Sigmoid colon (tissue), 7 donors: ENCODE results near the gene FTO. TPM values are rescaled to one million over a fixed set of nuclear protein-coding genes. Genes with fewer than 3 reads are reported as not detected.

ENCODE experiments used
- DNase-seq: peaks from one replicate; pipeline ENCODE4 v3.0.0-alpha.2; 2019
- H3K27ac ChIP-seq, 4 donors: fragments of 200-600 bp; sonication (generic); one replicate each; pipeline ENCODE4 v1.5.1; 2016 to 2019; ENCODE audit warnings: mild to moderate bottlenecking in 1 of 4
- H3K27me3 ChIP-seq, 3 donors: fragments of 200-600 bp; sonication (generic); one replicate each; pipeline ENCODE4 v1.5.1; 2019; ENCODE audit warnings: mild to moderate bottlenecking in 1 of 3
- H3K36me3 ChIP-seq, 4 donors: fragments of 200-600 bp; sonication (generic); one replicate each; pipeline ENCODE4 v1.5.1; 2016 to 2019
- H3K4me1 ChIP-seq, 4 donors: fragments of 200-600 bp; sonication (generic); one replicate each; pipeline ENCODE4 v1.5.1; 2017 to 2019
- H3K4me3 ChIP-seq, 4 donors: fragments of 200-600 bp; sonication (generic); one replicate each; pipeline ENCODE4 v1.5.1; 2017 to 2019; ENCODE audit warnings: mild to moderate bottlenecking in 2 of 4, moderate library complexity in 1 of 4
- H3K9me3 ChIP-seq, 4 donors: fragments of 200-600 bp in 3 of 4; sonication (generic) in 3 of 4; one replicate each; pipeline versions ENCODE4 v1.5.1 to v1.6.1; 2013 to 2019
- CTCF ChIP-seq, 4 experiments: fragments of 450-650 bp in 3 of 4; fragments of 200-600 bp in 1 of 4; IDR thresholded peaks; one replicate each; pipeline ENCODE4 v1.5.1; 2016 to 2019; ENCODE audit warnings: antibody characterized with exemption in 4 of 4, mild to moderate bottlenecking in 3 of 4, moderate library complexity in 2 of 4
- EP300 ChIP-seq, 4 donors: sonication (generic); formaldehyde crosslinking; IDR thresholded peaks; one replicate each; pipeline ENCODE4 v1.6.1; 2017; ENCODE audit warnings: antibody characterized with exemption in 4 of 4
- POLR2A ChIP-seq, 2 donors: fragments of 450-650 bp; IDR thresholded peaks; one replicate each; pipeline ENCODE4 v1.6.1; 2016; ENCODE audit warnings: antibody characterized with exemption in 2 of 2, mild to moderate bottlenecking in 2 of 2, moderate library complexity in 2 of 2
- POLR2AphosphoS5 ChIP-seq, 4 donors: sonication (generic); formaldehyde crosslinking; IDR thresholded peaks; one replicate each; pipeline ENCODE4 v1.6.1; 2017; ENCODE audit warnings: antibody characterized with exemption in 4 of 4
- WGBS, 2 donors: extraction: QIAGEN DNeasy Blood & Tissue Kit; methylation state at CpG; one replicate each; pipeline ENCODE4 v1.1.7; 2013; 5-methylcytosine and 5-hydroxymethylcytosine counted together
- intact Hi-C: fragments of 100-400 bp; cut with DNase I; formaldehyde crosslinking; loops from one replicate; pipeline ENCODE4 v1.15.1; 2023
- polyA plus RNA-seq, 3 donors: library from polyadenylated mRNA; stranded (reverse); fragments of 200-250 nt; gene quantifications; one replicate each; pipeline ENCODE4 v1.2.3, GENCODE V29; 2013
- total RNA-seq, 4 donors: library from RNA; depleted of rRNA; stranded (reverse); fragments of >200 nt; gene quantifications; one replicate each; pipeline ENCODE4 v1.1.0, GENCODE V29; 2016
- donor health status: healthy with polysubstance abuse.
- donor health status: Bipolar disorder and iron deficiency.
- donor health status: healthy.

FTO gene
- total and polyA plus RNA-seq, 7 donors = 9.9 to 97.2 (median 77.8) TPM

- Histone ChIP-seq H3K4me1 (peaks cover 0 to 6% (median 3%) of the 10 kb centered on the region in 4 donors), H3K27ac (no peak overlapping the region), H3K9me3 (no peaks in the 10 kb centered on the region), H3K27me3 (no peaks in the 10 kb centered on the region), H3K4me3 (no peak overlapping the region), H3K36me3 (no peaks in the 10 kb centered on the region)
- TF ChIP-seq POLR2AphosphoS5 (IDR thresholded peaks at IDR 0.05) = no peak
- DNase-seq = no peak
- intact Hi-C loops = no loop called here
Measured at GRCh38 chr16:53964145-53964790, 260.3 kb downstream of the FTO start.

GRCh38 chr16:53966821-53967571 is 263.0 kb downstream of the FTO start:
- TF ChIP-seq POLR2AphosphoS5 (IDR thresholded peaks at IDR 0.05) = no peak
- TF ChIP-seq POLR2A (IDR thresholded peaks at IDR 0.05) = no peak
- TF ChIP-seq CTCF (IDR thresholded peaks at IDR 0.05) = no peak
- no peak for TF ChIP-seq EP300 (IDR thresholded peaks at IDR 0.05)
- intact Hi-C loops = no loop called here
- Histone ChIP-seq H3K4me3 (no peak overlapping the region), H3K9me3 (no peaks in the 10 kb centered on the region), H3K27me3 (no peaks in the 10 kb centered on the region), H3K36me3 (no peaks in the 10 kb centered on the region), H3K27ac (no peak overlapping the region), H3K4me1 (no peaks in the 10 kb centered on the region)
- WGBS, 2 donors = 87% methylated on average over 14 of the region's 14 CpGs
- DNase-seq = no peak

- Histone ChIP-seq H3K4me3 (no peak overlapping the region), H3K27ac (no peak overlapping the region), H3K27me3 (no peaks in the 10 kb centered on the region), H3K9me3 (no peaks in the 10 kb centered on the region), H3K36me3 (no peaks in the 10 kb centered on the region), H3K4me1 (no peaks in the 10 kb centered on the region)
- TF ChIP-seq POLR2A (IDR thresholded peaks at IDR 0.05) = no peak
- no peak for TF ChIP-seq POLR2AphosphoS5 (IDR thresholded peaks at IDR 0.05)
- TF ChIP-seq EP300 (IDR thresholded peaks at IDR 0.05) = no peak
- no peak for TF ChIP-seq CTCF (IDR thresholded peaks at IDR 0.05)
- intact Hi-C loops = no loop called here
- 97 to 98% methylated on average over 6 of the region's 6 CpGs for WGBS, 2 donors
- DNase-seq = no peak
Measured at GRCh38 chr16:53967572-53967971, 263.6 kb downstream of the FTO start.

GRCh38 chr16:53968454-53968853 is 264.5 kb downstream of the FTO start:
- TF ChIP-seq POLR2A (IDR thresholded peaks at IDR 0.05) (no peak), CTCF (IDR thresholded peaks at IDR 0.05) (no peak), POLR2AphosphoS5 (IDR thresholded peaks at IDR 0.05) (no peak), EP300 (IDR thresholded peaks at IDR 0.05) (no peak)
- no peak for DNase-seq
- Histone ChIP-seq H3K36me3 (no peaks in the 10 kb centered on the region), H3K9me3 (no peaks in the 10 kb centered on the region), H3K27me3 (no peaks in the 10 kb centered on the region), H3K27ac (no peak overlapping the region), H3K4me3 (no peak overlapping the region), H3K4me1 (no peaks in the 10 kb centered on the region)
- intact Hi-C loops = no loop called here
- 94% methylated on average over 2 of the region's 2 CpGs for WGBS, 2 donors

- no peak for DNase-seq
- H3K4me1 ChIP-seq = no peaks in the 10 kb centered on the region
- no peaks in the 10 kb centered on the region for H3K36me3 ChIP-seq
- intact Hi-C loops = no loop called here
- H3K9me3 ChIP-seq = no peaks in the 10 kb centered on the region
- no peak for TF ChIP-seq POLR2A (IDR thresholded peaks at IDR 0.05)
- TF ChIP-seq EP300 (IDR thresholded peaks at IDR 0.05) = no peak
- no peak for TF ChIP-seq POLR2AphosphoS5 (IDR thresholded peaks at IDR 0.05)
- TF ChIP-seq CTCF (IDR thresholded peaks at IDR 0.05) = no peak
- H3K27me3 ChIP-seq = no peaks in the 10 kb centered on the region
- H3K4me3 ChIP-seq = no peak overlapping the region
- WGBS, 2 donors = 95 to 98% methylated on average over 1 of the region's 1 CpG
- no peak overlapping the region for H3K27ac ChIP-seq
Measured at GRCh38 chr16:53968896-53969295, 264.9 kb downstream of the FTO start.
